HUDEP-2 (cell line): ENCODE data around the gene ARR3.
"Not testable (repeated sequence)": the region's sequence is repeated elsewhere in the genome, so short reads cannot be mapped to it uniquely, and the experiment has no call there.

Source experiments
- DNase-seq, 76 experiments: peaks; one replicate each; lab custom pipeline; 2025; ENCODE audit not compliant: unreplicated experiment in 76 of 76; lab: John Stamatoyannopoulos, UW

The ARR3 gene

GRCh38 chrX:70279081-70279480, 10.9 kb downstream of the ARR3 start:
- DNase-seq = no peak

DNA sequence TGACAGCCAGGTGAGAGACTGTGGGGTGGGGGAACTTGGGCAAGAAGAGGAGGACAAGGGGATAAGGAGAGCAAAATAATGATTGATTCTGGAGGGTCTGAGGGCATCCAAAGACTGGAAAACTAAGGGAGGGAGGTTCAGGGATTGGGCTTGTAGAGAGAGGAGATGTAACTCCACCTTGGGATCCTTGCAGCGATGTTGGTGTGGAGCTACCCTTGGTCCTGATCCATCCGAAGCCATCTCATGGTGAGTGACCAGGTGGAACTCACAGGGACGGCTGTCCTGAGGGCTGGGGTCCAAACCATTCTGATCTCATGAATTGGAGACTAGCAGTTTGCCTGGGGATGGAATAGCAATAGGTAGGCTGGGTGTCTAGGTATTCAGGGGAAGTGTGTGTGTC, 12.4 kb downstream of the ARR3 start:
- DNase-seq = no peak

DNA sequence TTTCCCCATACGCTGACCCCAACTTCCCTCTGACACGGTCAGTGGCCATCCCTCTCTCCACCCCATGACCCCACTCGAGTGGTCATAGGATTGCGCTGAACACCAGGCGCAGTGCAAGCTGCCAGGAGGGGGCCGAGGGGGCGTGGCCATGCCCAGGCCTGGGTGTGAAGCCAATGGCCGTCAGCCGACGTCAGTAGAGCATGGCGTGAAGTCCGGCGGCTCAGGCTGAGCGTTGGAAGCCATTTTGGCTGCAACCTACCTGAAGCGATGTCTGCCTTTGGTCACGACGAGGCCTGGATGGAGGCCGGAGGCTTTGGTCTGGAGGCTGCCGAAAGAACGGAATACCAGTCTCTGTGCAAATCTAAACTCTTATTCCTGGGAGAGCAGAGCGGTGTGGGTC, 13.8 kb downstream of the ARR3 start, which contains the start of gene RAB41:
TSS of gene RAB41 (plus strand) at position 222 of the 400 bp plus-strand sequence. CDS start at position 268, 46 bp downstream.
- no peak for DNase-seq

- DNase-seq = no peak
Observed at GRCh38 chrX:70289168-70289792, 21.1 kb downstream of the ARR3 start.

DNA sequence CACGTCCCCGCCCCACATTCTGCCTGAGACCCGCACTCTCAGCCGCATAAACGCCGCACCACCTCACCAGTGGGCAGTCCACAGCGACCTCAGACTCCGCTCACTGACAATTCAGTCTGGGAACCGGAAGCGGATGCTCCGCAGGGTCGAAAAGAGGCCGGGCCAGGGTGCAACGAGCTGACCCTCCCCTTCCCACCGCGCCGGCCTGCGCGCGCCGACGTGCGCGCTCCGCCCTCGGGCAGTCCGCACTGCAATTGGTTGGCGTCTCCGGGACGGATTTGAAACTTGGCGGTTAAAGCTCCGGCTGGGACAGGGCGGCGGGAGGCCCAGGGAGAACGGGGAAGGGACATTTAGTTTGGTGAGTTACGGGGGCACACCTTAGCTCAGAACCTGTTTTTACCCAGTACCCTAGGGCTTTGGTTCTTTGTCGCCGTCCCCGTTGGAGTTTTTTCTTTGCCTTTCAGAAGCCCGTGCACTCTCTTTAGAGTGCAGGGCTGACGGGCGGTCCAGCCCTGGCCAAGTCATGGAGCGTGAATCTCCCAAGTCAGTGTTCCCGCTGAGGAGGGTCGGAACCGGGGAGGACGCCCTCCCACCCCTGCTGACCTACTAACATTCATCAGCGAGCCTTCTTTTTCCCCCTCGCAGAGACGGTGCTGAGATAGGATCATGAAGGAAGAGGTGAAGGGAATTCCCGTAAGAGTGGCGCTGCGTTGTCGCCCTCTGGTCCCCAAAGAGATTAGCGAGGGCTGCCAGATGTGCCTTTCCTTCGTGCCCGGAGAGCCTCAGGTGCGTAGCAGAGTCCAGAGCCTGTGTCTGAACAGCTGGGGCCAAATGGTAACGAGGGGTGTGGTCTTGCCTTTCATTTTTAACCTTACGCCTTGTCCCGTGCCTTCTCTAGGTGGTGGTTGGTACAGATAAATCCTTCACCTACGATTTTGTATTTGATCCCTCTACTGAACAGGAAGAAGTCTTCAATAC, 21.9 kb downstream of the ARR3 start, which contains the start of the genes KIF4A and PDZD11:
TSS of gene KIF4A (plus strand) at position 312 of the 978 bp plus-strand sequence. CDS start at position 667, 355 bp downstream.
TSS of gene PDZD11 (minus strand) at position 135 of the 978 bp plus-strand sequence. CDS start 586 bp downstream, outside the sequence.
- peak in 75 of 76 experiments; percentile 2 to 85 (median 68) for DNase-seq

DNA sequence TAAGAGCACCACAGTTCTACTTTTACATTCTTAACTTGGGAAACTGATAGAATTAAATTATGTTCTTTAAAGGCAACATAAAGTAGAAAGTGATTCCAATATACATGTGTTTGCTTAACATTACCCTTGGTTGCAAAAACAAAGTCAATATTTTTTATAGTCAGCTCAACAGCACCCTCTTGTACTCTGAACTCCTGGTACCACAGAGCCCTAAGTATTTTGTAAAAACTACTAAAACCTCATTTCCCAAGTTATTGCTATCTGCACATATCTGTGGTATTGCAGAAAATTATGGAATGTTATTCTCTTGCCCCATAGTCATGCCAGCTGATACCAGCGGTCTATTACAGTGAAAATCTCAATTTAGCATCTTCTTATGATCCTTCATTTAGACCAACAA, 24.7 kb downstream of the ARR3 start:
- no peak for DNase-seq

DNA sequence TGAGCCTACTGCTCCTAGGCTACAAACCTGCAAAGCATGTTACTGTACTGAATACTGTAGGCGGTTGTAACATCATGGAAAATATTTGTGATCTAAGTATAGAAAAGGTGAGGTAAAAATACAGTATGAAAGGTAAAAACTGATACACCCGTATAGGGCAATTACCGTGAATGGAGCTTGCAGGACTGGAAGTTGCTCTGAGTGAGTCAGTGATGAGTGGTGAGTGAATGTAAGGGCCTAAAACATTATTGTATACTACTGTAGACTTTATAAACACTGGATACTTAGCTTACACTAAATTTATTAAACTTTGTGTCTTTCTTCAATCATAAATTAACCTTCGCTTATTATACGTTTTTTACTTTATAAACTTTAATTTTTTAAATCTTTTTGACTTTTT, 25.5 kb downstream of the ARR3 start:
- no peak for DNase-seq

GRCh38 chrX:70301716-70302115, 33.6 kb downstream of the ARR3 start:
- no peak for DNase-seq

DNA sequence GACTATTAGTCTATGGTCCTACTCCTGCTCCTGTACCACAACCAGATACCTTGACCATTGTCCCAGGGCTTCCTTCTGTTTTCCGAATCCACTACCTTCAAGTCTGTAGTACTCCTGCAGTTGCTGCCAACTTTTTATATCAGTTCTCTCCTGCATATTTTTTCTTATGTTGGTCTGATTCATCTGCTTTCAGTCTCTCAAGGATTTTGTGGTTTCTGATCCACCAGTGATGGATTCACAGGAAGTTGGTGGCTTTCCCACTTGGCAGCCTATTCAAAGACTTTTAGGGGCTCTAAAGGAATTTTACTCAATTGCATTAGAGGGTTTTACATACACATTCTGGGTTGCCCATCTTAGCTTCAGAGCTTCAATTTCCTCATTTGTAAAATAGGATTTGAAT, 45.4 kb downstream of the ARR3 start:
- no peak for DNase-seq

DNA sequence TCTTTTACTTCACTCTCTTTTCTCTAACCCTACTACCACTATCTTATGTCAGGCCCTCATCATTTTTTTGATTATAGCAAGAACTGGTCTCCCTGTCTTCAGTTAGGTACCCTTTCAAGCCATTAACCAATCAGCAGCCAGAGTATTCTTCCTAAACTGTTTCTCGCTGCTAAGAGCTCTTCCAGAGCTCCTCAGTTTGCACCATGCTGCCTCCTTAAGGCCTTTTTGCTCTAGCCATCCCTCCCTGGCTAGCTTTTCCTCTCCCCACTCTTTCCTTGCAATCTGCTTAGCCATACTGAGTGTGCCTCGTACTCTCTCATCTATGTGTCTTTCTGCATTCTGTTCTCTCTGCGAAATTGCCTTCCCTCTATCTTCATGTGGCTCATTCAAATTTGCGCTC, 54.6 kb downstream of the ARR3 start:
- DNase-seq = no peak

DNA sequence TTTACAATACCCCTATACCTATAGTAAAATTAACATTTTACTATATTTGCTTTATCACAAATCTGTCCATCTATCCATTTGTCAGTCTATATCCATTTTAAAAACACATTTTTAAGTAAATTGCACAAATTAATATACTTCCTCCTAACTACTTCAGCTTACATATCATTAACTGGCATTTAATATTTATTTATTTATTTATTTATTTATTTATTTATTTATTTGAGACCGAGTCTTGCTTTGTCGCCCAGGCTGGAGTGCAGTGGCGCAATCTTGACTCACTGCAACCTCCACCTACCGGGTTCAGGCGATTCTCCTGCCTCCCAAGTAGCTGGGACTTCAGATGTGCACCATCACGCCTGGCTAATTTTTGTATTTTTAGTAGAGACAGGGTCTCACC, 55.5 kb downstream of the ARR3 start:
- DNase-seq = not testable (repeated sequence)

DNA sequence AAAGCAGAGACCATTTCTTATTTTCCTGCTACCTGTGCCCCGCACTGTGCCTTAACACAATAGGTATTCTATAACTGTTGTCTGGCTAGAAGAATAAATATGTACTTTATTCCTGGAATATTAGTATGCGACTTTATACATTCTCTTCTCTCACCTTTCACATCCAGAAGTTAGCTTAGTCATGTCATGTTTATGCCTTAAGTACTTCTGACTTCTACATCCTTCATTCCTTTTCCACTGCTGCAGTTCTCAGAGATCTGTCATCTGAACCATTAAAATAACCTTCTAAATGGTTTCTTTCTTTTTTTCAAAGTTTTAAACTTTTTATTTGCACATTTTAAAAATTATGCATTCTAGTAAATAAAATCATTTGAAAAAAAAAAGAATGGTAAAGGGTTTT, 56.2 kb downstream of the ARR3 start:
- no peak for DNase-seq

DNA sequence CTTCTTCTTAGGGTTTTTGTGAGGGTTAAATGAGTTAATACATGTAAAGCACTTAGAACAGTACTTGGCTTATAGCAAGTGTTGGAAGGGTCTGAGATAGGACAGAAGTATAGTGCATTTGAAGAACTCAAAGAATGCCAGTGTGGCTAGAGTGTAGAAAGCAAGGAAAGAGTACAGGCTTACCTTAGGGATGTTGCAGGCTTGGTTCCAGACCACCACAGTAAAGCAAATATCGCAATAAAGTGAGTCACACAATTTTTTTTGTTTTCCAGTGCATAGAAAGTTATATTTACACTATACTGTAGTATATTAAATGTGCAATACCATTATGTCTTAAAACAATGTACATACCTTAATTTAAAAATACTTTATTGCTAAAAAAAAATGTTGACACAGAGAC, 63.0 kb downstream of the ARR3 start:
- DNase-seq = no peak
